RWPE2 (cell line): ENCODE results near the gene ARL14.
A peak's percentile ranks its signal among the peaks of the same experiment; 100 is the strongest.
"Not testable (repeated sequence)": the region's sequence is repeated elsewhere in the genome, so short reads cannot be mapped to it uniquely, and the experiment has no call there.

ENCODE experiments used
- ATAC-seq: fragments of 200-7000 bp; cut with Tn5 transposase; 3 replicates; pipeline ENCODE4 v1.9.1; 2021; ENCODE audit warnings: low read depth
- DNase-seq: peaks from one replicate; pipeline ENCODE4 v3.0.0-alpha.2; 2020; ENCODE audit warnings: low spot score
- H3K27ac ChIP-seq: fragments of 450-650 bp; 2 replicates; pipeline ENCODE4 v1.5.1; 2017; ENCODE audit warnings: mild to moderate bottlenecking; ENCODE audit not compliant: poor library complexity, severe bottlenecking
- H3K27me3 ChIP-seq: fragments of 250-450 bp; sonication (Bioruptor Pico); 2 replicates; pipeline ENCODE4 v1.5.1; 2021; ENCODE audit warnings: mild to moderate bottlenecking, moderate library complexity; ENCODE audit not compliant: insufficient read depth, poor library complexity, severe bottlenecking
- H3K36me3 ChIP-seq: fragments of 250-450 bp; sonication (Bioruptor Pico); 2 replicates; pipeline ENCODE4 v1.5.1; 2020; ENCODE audit warnings: low read depth, mild to moderate bottlenecking, moderate library complexity
- H3K4me1 ChIP-seq: fragments of 250-450 bp; sonication (Bioruptor Pico); 2 replicates; pipeline ENCODE4 v1.5.1; 2021; ENCODE audit warnings: mild to moderate bottlenecking, moderate library complexity; ENCODE audit not compliant: insufficient read depth, poor library complexity, severe bottlenecking
- H3K4me3 ChIP-seq: fragments of 250-450 bp; sonication (Bioruptor Pico); 2 replicates; pipeline ENCODE4 v1.5.1; 2021; ENCODE audit warnings: mild to moderate bottlenecking, moderate library complexity; ENCODE audit not compliant: severe bottlenecking
- H3K9me3 ChIP-seq: fragments of 250-450 bp; sonication (Bioruptor Pico); 2 replicates; pipeline ENCODE4 v1.5.1; 2021; ENCODE audit warnings: mild to moderate bottlenecking, moderate library complexity; ENCODE audit not compliant: severe bottlenecking
- CTCF ChIP-seq: fragments of 450-650 bp; IDR thresholded peaks from one replicate; pipeline ENCODE4 v1.5.1; 2017; ENCODE audit warnings: mild to moderate bottlenecking, moderate library complexity; ENCODE audit not compliant: poor library complexity, severe bottlenecking

ARL14 gene

GRCh38 chr3:160707187-160707794 lies 30.3 kb downstream of the ARL14 start:
- Histone ChIP-seq H3K27ac (no peak overlapping the region), H3K4me1 (no peaks in the 10 kb centered on the region), H3K9me3 (no peaks in the 10 kb centered on the region), H3K36me3 (no peaks in the 10 kb centered on the region), H3K27me3 (peaks cover 3% of the 10 kb centered on the region), H3K4me3 (no peak overlapping the region)
- peak; percentile 70 for TF ChIP-seq CTCF
- no peak for DNase-seq
- ATAC-seq, result peak; percentile 73

- Histone ChIP-seq H3K9me3 (no peaks in the 10 kb centered on the region), H3K27ac (no peak overlapping the region), H3K4me1 (no peaks in the 10 kb centered on the region), H3K27me3 (peaks cover 3% of the 10 kb centered on the region), H3K36me3 (no peaks in the 10 kb centered on the region), H3K4me3 (no peak overlapping the region)
- ATAC-seq (no peak), DNase-seq (no peak)
- no peak for TF ChIP-seq CTCF
These were observed 32.7 kb downstream of the ARL14 start for GRCh38 chr3:160709477-160710182.

GRCh38 chr3:160713144-160713543 lies 36.2 kb downstream of the ARL14 start:
- DNase-seq, H3K27me3 ChIP-seq, H3K36me3 ChIP-seq, H3K27ac ChIP-seq, H3K4me3 ChIP-seq, H3K9me3 ChIP-seq, ATAC-seq, H3K4me1 ChIP-seq: not testable (repeated sequence)

GRCh38 chr3:160719710-160720109 lies 42.8 kb downstream of the ARL14 start:
- DNase-seq (peak; percentile 54), ATAC-seq (no peak)
- no peak overlapping the region for H3K27ac ChIP-seq
- no peak overlapping the region for H3K4me3 ChIP-seq
- TF ChIP-seq CTCF, result no peak
- H3K4me1 ChIP-seq, result no peaks in the 10 kb centered on the region
- no peaks in the 10 kb centered on the region for H3K27me3 ChIP-seq
- H3K36me3 ChIP-seq, result no peaks in the 10 kb centered on the region
- H3K9me3 ChIP-seq, result no peaks in the 10 kb centered on the region

GRCh38 chr3:160720123-160720746 lies 43.3 kb downstream of the ARL14 start:
- Histone ChIP-seq H3K9me3 (no peaks in the 10 kb centered on the region), H3K36me3 (no peaks in the 10 kb centered on the region), H3K27me3 (no peaks in the 10 kb centered on the region), H3K4me3 (no peak overlapping the region), H3K27ac (no peak overlapping the region), H3K4me1 (no peaks in the 10 kb centered on the region)
- TF ChIP-seq CTCF, result no peak
- ATAC-seq (peak; percentile 51; the same call in 1 of the 3 replicates), DNase-seq (no peak)
